A549 treated with GW870086 at 1 μM for 4 hours (cell line): Measurements from ENCODE around the gene SPRR2A. TPM values are rescaled to one million over a fixed set of nuclear protein-coding genes. Genes with fewer than 3 reads are reported as not detected.

Experiments
- total RNA-seq: library from RNA; stranded (reverse); fragments of 200-300 nt; extraction: Qiagen RNA extraction; gene quantifications from 5 replicates; pipeline ENCODE4 v1.2.3, GENCODE V29; 2022; ENCODE audit warnings: low read depth

SPRR2A gene
- not detected in 5 replicates for total RNA-seq

DNA sequence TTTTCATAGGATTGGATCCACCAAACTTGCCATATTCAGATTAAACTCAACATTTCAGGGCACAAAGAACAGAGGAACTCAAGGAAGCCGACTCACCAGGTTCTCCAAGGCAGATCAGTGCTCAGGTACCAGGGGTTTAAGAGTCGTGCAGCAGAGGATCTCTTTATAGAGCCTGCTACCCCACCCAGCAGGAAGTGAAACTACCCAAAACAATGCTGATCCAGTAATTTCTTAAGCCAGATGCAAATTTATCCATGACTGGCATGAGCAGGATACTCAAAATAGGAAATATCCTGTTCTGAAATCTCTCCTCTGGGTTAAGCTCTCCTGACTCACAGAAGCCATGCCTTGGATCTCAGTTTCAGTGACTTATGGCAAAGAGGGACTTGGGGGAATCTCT lies at the start of gene SPRR2A:
Gene SPRR2A, minus strand, starts transcription at position 138 of the 400 bp plus-strand sequence. CDS start 777 bp downstream, outside the sequence.

DNA sequence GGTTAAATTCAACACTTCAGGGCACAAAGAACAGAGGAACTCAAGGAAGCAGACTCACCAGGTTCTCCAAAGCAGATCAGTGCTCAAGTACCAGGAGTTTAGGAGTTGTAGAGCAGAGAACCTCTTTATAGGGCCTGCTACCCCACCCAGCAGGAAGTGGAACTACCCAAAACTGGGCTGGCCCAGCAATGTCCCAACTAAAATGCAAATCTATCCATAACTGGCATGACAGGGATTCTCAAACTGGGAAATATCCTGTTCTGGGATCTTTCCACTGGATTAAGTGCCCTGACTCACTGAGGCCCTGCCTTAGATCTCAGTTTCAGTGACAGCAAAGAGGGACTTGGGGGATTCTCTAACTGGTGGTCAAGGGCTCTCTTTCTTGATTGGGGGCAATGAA lies 37.1 kb upstream of the SPRR2A start, which contains the start of gene SPRR2E:
Gene SPRR2E, minus strand, starts transcription at position 101 of the 400 bp plus-strand sequence. CDS start 775 bp downstream, outside the sequence.

DNA sequence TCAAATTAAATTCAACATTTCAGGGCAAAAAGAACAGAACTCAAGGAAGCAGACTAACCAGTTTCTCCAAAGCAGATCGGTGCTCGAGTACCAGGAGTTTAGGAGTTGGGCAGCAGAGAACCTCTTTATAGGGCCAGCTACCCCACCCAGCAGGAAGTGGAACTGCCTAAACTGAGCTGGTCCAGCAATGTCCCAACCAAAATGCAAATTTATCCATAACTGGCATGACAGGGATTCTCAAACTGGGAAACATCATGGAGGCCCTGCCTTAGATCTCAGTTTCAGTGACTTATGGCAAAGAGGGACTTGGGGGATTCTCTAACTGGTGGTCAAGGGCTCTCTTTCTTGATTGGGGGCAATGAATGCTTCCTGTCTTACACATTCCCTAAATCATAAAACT lies 14.2 kb upstream of the SPRR2A start, which contains the start of gene SPRR2B:
Gene SPRR2B, minus strand, starts transcription at position 101 of the 400 bp plus-strand sequence. CDS start 772 bp downstream, outside the sequence.

DNA sequence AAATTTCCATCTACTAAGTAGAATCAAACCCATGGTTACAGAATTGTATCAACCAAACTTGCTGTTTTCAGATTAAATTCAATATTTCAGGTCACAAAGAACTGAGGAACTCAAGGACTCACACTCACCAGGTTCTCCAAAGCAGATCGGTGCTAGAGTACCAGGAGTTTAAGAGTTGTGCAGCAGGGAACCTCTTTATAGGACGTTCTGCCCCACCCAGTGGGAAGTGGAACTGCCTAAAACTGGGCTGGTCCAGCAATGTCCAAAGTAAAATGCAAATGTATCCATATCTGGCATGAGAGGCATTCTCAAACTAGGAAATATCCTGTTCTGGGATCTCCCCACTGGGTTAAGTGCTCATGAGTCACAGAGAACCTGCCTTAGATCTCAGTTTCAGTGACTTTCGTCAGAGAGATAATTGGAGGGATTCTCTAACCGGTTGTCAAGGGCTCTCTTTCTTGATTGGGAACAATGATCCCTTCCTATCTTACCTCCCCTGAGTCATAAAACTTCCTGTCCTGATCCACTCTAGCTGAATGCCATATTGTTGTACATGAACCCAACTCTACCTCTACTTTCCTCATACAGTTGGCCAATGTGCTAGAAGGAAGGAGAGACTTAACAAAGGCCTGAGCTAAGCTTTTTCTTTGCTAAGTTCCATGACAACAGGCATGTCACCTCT lies 16.2 kb downstream of the SPRR2A start, which contains the start of gene SPRR2D:
Gene SPRR2D, minus strand, starts transcription at position 171 of the 682 bp plus-strand sequence. CDS start 774 bp downstream, outside the sequence.

DNA sequence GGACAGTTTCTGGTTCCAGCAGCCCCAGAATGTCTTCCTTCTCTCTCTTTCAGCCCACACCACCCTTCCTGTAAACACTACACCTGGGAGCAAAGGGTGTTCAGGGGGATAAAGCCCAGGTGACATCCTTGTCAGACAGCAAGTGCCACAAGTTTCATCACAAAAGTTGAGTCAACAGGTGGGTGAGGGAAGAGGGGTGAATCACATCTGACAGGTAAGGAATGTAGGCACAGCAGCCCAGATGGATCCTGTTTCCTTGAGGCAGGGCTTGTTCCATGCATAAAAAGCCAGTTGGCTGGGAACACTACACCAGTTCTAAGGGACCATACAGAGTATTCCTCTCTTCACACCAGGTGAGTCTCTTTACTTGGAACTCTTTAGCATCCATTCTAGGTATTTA lies 26.4 kb downstream of the SPRR2A start, which contains the start of gene SPRR1B:
Gene SPRR1B, plus strand, starts transcription at position 309 of the 400 bp plus-strand sequence. CDS start 1,143 bp downstream, outside the sequence.

Other genes starting within 250 kb of the SPRR2A start
- not detected in 5 replicates for gene LCE1B, start 245.5 kb downstream of the SPRR2A start, total RNA-seq
- gene LCE1A, start 230.0 kb downstream of the SPRR2A start, total RNA-seq, result not detected in 5 replicates
- gene LCE6A, start 214.7 kb downstream of the SPRR2A start, total RNA-seq, result not detected in 5 replicates
- gene LCE7A, start 197.5 kb downstream of the SPRR2A start, total RNA-seq, result not detected in 5 replicates
- not detected in 5 replicates for gene SMCP, start 179.2 kb downstream of the SPRR2A start, total RNA-seq
- gene IVL, start 149.0 kb downstream of the SPRR2A start, total RNA-seq, result 0.10 to 0.15 TPM (median 0.10 TPM) in 3 of 5 replicates, not detected in the others
- not detected in 5 replicates for gene SPRR5, start 110.3 kb downstream of the SPRR2A start, total RNA-seq
- not detected in 5 replicates for gene SPRR4, start 86.9 kb downstream of the SPRR2A start, total RNA-seq
- not detected in 5 replicates for gene SPRR1A, start 73.4 kb downstream of the SPRR2A start, total RNA-seq
- gene SPRR3, start 55.8 kb downstream of the SPRR2A start, total RNA-seq, result not detected in 5 replicates
- not detected in 5 replicates for gene SPRR1B, start 26.3 kb downstream of the SPRR2A start, total RNA-seq
- not detected in 5 replicates for gene SPRR2D, start 16.4 kb downstream of the SPRR2A start, total RNA-seq
- not detected in 5 replicates for gene SPRR2B, start 14.1 kb upstream of the SPRR2A start, total RNA-seq
- gene SPRR2E, start 37.0 kb upstream of the SPRR2A start, total RNA-seq, result not detected in 5 replicates
- not detected in 5 replicates for gene SPRR2F, start 56.0 kb upstream of the SPRR2A start, total RNA-seq
- not detected in 5 replicates for gene SPRR2G, start 93.4 kb upstream of the SPRR2A start, total RNA-seq
- not detected in 5 replicates for gene LELP1, start 145.9 kb upstream of the SPRR2A start, total RNA-seq
- not detected in 5 replicates for gene PRR9, start 160.1 kb upstream of the SPRR2A start, total RNA-seq
- gene LORICRIN, start 202.2 kb upstream of the SPRR2A start, total RNA-seq, result not detected in 5 replicates